AG10803 (cell line): ENCODE data around the gene RETN.
"Not testable (repeated sequence)": the region's sequence is repeated elsewhere in the genome, so short reads cannot be mapped to it uniquely, and the experiment has no call there.

ENCODE experiments used
- DNase-seq: peaks from one replicate; pipeline ENCODE4 v3.0.0; 2010; ENCODE audit warnings: low read depth
- H3K4me3 ChIP-seq: 2 replicates; pipeline ENCODE4 v1.5.1; 2011; ENCODE audit warnings: mild to moderate bottlenecking, low read length, control low read depth
- TF ChIP-seq, protein P1 (sequence below): conservative IDR thresholded peaks from 2 replicates; pipeline ENCODE4 v1.5.1; 2011; ENCODE audit warnings: mild to moderate bottlenecking, low read length, control low read depth, inconsistent platforms

The RETN gene

DNA sequence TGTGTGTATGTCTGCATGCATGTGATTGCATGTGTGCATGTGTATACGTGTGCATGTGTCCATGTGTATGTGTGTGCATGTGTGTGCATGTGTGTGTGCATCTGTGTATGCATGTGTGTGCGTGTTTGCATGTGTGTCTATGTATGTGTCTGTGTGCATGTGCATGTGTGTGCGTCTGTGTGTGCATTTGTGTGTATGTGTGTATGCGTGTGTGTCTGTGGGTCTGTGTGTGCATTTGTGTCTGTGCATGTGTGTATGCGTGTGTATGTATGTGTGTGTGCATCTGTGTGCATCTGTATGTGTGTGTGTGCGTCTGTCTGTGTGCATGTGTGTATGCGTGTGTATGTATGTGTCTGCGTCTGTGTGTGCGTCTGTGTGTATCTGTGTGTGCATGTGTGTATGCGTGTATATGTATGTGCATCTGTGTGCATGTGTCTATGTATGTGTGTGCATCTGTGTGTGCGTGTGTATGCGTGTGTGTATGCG, 28.9 kb upstream of the RETN start:
- no peak overlapping the region for H3K4me3 ChIP-seq
- TF ChIP-seq, protein P1, sequence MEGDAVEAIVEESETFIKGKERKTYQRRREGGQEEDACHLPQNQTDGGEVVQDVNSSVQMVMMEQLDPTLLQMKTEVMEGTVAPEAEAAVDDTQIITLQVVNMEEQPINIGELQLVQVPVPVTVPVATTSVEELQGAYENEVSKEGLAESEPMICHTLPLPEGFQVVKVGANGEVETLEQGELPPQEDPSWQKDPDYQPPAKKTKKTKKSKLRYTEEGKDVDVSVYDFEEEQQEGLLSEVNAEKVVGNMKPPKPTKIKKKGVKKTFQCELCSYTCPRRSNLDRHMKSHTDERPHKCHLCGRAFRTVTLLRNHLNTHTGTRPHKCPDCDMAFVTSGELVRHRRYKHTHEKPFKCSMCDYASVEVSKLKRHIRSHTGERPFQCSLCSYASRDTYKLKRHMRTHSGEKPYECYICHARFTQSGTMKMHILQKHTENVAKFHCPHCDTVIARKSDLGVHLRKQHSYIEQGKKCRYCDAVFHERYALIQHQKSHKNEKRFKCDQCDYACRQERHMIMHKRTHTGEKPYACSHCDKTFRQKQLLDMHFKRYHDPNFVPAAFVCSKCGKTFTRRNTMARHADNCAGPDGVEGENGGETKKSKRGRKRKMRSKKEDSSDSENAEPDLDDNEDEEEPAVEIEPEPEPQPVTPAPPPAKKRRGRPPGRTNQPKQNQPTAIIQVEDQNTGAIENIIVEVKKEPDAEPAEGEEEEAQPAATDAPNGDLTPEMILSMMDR, result no peak
- no peak for DNase-seq

DNA sequence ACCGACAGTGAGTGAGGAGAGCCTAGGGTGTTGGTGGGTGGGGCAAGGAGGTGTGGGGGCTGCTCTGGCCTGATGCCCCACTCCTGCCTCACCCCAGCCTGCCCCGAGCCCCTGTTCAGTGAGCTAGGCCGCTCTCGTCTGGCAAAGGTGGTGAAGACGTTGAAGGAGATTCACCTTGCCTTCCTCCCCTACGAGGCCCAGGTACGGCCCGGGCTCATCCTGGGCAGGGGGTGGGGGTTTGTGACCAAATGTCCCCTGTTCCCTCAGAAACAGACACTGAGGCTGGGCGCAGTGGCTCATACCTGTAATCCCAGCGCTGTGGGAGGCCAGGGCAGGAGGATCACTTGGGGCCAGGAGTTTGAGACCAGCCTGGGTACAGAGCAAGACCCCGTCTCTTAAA, 28.0 kb upstream of the RETN start:
- DNase-seq, result no peak
- TF ChIP-seq, protein P1, result no peak
- H3K4me3 ChIP-seq, result no peak overlapping the region

DNA sequence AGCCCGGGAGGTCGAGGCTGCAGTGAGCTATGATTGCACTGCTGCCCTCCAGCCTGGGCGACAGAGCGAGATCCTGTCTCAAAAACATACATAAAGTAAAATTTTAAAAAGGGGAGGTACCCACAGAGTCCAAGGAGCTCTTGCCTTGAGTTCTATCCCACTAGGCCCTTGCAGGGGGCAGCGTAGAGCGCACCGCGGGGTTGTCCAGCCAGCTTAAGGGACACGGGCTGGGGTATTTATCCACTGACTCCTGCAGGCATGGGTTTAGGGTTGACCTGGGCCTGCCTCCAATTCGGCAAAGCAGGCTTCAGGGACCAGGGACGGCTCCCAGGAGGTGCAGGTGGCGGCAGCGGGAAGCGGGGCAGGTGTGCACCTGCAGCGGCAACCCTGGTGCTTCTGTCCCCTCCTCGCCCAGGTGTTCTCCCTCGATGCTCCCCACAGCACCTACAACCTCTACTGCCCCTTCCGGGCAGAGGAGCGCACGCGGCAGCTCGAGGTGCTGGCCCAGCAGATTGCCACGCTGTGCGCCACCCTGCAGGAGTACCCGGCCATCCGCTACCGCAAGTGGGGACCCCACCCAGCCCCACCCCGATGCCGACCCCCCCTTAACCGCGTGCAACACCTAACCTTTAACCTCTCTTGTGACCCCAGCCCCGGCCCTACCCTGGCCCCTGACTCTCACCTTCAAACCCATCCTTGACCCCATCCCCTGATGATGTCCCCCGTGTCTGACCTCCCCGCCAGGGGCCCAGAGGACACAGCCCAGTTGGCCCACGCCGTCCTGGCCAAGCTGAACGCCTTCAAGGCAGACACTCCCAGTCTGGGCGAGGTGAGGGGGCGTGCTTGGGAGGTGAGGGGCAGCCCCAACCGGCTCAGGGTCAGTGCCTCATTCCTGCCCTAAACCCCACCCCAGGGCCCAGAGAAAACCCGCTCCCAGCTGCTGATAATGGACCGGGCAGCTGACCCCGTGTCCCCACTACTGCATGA, 27.3 kb upstream of the RETN start:
- DNase-seq, result no peak

DNA sequence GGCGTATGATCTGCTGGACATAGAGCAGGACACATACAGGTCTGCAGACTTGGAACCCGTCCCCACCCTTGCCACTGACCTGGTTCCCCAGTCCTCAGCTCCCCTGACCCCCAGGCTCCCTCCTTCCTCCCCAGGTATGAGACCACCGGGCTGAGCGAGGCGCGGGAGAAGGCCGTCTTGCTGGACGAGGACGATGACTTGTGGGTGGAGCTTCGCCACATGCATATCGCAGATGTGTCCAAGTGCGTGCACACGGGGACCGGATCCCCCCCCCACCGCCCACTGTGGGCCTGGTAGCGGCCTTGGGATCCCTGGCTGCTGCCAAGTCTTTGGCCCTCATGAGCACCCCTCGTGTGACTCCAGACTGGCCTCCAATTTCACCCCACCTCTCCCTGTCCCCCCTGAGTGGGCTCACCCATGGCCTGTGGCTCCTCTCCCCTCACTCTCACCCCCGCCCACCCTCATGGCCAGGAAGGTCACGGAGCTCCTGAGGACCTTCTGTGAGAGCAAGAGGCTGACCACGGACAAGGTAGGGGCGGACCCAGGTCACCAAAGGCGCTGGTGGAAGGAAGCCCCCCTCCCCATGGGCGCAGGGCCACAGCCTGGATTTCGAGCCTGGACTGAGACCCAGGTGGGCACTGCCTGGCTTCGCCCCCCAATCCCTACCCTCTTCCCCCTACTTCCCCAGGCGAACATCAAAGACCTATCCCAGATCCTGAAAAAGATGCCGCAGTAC, 26.4 kb upstream of the RETN start:
- H3K4me3 ChIP-seq, result no peak overlapping the region
- TF ChIP-seq, protein P1, result no peak
- no peak for DNase-seq

More for the DNA sequence above, 27.3 kb upstream of the RETN start:
- H3K4me3 ChIP-seq, result no peak overlapping the region
- TF ChIP-seq, protein P1, result no peak

DNA sequence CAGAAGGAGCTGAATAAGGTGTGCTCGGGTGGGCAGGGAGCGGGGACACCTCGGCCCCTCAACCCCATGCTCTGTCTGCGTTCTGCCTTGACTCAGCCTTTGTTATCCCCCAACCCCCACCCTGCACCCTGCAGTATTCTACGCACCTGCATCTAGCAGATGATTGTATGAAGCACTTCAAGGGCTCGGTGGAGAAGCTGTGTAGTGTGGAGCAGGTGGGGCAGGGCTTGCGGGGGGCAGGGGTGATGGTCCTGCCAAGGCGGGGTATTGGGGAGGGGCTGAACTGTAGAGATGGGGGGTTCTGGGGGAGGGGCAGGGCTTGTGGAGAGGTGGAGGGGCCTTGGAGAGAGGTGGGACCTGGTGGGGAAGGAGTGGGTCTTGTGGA, 25.8 kb upstream of the RETN start:
- TF ChIP-seq, protein P1, result no peak
- no peak for DNase-seq
- H3K4me3 ChIP-seq, result no peak overlapping the region

DNA sequence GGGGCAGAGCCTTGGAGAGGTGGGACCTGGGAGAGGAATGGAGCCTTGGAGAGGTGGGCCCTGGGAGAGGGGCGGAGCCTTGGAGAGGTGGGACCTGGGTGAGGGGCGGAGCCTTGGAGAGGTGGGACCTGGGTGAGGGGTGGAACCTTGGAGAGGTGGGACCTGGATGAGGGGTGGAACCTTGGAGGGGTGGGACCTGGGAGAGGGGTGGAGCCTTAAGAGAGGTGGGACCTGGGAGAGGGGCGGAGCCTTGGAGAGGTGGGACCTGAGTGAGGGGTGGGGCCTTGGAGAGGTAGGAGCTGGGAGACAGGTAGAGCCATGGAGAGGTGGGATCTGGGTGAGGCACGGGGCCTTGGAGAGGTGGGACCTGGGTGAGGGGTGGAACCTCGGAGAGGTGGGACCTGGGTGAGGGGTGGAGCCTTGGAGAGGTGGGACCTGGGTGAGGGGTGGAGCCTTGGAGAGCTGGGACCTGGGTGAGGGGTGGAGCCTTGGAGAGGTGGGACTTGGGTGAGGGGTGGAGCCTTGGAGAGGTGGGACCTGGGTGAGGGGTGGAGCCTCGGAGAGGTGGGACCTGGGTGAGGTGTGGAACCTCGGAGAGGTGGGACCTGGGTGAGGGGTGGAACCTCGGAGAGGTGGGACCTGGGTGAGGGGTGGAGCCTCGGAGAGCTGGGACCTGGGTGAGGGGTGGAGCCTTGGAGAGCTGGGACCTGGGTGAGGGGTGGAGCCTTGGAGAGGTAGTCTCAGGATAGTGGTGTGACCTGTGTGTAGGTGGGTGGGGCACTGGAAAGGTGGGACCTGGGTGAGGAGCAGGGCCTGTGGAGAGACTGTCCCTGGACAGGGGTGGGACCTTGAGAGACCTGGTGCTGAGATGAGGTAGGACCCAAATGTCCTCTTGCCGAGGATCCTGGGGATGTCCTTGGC, 25.0 kb upstream of the RETN start:
- not testable (repeated sequence) for H3K4me3 ChIP-seq, DNase-seq

DNA sequence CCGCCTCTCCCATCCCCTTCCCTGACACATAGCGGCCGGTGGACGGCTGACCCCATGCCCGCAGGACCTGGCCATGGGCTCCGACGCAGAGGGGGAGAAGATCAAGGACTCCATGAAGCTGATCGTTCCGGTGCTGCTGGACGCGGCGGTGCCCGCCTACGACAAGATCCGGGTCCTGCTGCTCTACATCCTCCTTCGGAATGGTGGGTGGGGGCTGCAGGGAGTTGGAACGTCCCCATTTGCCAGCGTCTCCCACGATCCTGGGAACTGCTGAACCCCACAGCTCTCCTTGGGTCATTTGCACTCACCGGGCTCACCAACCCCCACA, 24.3 kb upstream of the RETN start:
- no peak overlapping the region for H3K4me3 ChIP-seq
- no peak for DNase-seq
- TF ChIP-seq, protein P1, result no peak
